GM10266 (cell line): ENCODE results near the gene NOS1.

Experiments
- DNase-seq: peaks from one replicate; pipeline ENCODE4 v3.0.0; 2012; ENCODE audit errors: extremely low spot score
- TF ChIP-seq, protein P1 (sequence below): IDR thresholded peaks from 2 replicates; pipeline ENCODE4 v1.5.1; 2012; ENCODE audit warnings: mild to moderate bottlenecking, low read depth; ENCODE audit not compliant: control insufficient read depth, insufficient read depth; ENCODE audit errors: missing control alignments

The NOS1 gene

DNA sequence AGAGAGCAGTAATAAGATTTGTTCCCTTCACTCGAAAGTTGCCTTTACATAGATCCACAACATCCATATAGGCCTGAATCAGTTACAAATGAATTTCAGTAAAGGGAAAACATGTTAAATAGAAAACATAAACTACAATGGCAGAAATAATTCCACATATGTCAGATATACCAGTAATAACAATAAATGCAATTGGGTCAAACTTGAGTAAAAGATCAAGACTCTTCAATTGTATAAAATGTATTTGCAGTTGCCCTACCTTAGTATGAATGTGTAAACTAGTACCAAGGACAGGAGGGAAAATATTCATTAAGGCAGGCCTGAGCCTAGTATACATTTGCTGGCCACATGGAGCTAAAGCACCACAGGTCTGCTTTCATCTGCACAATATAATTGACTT is 17.6 kb downstream of the NOS1 start:
- TF ChIP-seq, protein P1, sequence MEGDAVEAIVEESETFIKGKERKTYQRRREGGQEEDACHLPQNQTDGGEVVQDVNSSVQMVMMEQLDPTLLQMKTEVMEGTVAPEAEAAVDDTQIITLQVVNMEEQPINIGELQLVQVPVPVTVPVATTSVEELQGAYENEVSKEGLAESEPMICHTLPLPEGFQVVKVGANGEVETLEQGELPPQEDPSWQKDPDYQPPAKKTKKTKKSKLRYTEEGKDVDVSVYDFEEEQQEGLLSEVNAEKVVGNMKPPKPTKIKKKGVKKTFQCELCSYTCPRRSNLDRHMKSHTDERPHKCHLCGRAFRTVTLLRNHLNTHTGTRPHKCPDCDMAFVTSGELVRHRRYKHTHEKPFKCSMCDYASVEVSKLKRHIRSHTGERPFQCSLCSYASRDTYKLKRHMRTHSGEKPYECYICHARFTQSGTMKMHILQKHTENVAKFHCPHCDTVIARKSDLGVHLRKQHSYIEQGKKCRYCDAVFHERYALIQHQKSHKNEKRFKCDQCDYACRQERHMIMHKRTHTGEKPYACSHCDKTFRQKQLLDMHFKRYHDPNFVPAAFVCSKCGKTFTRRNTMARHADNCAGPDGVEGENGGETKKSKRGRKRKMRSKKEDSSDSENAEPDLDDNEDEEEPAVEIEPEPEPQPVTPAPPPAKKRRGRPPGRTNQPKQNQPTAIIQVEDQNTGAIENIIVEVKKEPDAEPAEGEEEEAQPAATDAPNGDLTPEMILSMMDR, result no peak
- no peak for DNase-seq

DNA sequence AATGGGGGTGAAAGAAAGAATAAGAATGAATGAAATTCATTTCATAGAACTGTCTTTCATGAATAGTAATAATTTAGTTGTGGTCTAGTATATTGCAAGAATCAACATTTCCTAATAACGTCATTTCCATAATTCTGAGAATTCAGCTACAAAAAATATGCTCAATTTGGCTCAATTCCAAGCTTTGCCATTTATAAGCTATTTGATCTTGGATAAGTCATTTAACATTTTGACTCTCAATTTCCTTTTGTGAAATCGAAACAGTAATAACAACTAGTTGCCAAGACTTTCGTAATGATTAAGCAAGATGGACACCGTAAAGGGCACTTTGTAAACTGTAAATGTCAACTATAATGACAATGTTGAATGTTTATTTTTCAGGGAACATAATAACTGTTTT is 18.1 kb downstream of the NOS1 start:
- no peak for DNase-seq
- TF ChIP-seq, protein P1, result no peak

DNA sequence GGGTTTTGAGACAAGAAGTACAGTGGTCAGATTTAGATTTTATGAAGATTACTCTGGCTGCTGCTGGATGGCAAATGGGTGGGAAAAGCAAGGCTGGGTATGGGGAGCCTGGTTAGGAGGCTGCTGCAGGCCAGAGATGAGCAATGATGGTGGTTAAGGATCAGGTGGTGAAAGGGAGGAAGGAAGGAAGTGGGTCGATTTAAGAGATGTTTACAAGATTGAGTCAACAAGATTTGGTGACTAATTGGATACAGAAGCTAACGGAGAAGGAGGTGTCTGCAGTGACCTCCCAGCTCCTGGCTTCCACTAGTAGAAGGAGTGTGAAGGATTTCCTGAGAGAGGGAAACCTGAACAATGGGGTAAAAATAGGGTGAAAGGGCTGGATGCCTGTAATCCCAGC is 18.7 kb downstream of the NOS1 start:
- DNase-seq, result no peak
- TF ChIP-seq, protein P1, result no peak

DNA sequence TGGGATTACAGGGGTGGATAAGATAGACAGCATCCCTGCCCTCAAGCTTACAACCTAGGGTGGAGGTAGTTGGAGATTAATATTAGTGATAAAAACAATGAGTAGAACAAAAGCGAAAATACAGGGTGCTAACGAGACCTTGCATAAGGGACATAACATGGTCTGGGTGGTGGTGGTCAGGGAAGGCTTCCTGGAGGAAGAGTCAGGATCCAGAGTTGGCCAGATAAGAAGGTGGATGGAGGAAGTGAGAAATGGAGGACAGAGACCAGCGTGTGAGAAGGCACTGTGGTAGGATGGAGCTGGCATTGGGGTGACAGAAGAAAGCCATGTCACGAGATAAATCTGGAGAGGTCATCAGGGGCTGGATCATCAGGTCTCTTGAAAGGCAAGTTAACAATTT is 19.2 kb downstream of the NOS1 start:
- TF ChIP-seq, protein P1, result no peak

DNA sequence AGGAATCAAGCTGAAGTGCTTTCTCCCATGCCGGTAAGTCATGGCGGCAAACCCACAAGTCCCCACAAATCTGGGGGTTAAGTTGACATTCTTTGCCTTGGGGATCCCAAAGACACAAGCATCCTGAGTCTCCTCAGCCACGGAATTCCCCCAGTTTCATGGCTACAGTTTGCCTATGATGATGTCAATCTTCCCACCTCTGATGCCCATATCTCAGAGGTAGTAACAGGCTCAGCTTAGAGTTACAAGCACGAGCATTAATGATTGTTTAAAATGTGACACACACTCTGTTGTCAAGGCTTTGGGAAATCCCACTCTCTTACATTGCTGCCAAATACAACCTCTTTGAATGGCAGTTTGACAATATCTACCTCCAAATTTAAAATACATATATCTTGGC is 22.3 kb downstream of the NOS1 start:
- DNase-seq, result no peak
- TF ChIP-seq, protein P1, result no peak

More for the DNA sequence above, 19.2 kb downstream of the NOS1 start:
- DNase-seq, result no peak

DNA sequence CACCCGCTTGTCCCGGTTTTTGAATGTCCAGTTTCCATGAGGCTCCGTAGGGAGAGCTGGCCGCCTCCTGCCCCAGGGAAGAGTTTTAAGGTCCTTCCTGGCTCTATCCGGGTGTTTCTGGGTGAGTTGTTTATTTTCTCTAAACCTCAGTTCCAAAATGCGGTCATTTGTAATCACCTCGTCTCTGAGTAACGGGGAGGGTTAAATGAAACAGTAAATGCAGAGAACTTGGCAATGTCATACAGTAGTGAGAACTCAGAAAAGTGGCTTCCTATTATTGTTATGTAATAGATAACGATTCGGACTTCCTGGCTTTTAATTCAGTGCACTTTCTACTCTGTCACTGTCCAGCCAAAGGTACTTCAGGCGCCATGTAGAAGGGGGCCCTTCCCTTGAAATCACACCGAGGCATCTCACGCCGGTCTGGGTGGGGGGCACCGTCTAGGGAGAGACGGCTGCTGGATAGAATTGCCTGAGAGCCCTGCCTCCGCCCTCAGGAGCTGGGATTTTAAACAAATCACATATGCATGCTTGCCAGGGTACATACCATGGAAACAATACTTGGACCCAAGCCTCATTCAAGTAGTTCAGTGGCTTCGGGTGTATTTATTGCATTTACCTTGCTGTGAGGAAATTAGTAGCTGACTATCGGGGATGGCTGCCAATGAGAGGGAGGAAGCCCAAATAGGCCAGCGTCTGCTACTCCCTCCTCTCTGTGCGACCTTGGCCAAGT is 26.4 kb downstream of the NOS1 start:
- TF ChIP-seq, protein P1, result no peak
- no peak for DNase-seq

DNA sequence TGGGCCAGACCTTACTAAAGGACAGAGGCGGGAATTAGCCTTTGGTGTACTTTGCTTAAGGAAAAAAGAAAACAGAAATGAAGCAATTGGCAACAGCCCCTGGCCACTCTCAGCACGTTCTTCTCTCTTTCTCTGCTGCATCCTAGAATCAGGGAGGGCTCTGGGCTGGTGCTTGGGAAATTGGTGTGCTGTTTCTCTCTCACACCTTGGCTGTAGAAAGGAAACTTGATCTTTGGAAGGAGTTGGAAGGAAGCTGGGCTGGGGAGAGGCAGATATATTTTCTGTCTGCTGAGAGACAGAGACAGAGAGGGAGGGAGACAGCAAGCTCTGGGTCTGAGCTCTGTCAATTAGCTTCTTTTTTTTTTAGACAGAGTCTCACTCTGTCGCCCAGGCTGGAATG is 27.4 kb downstream of the NOS1 start:
- no peak for DNase-seq

More for the DNA sequence above, 27.4 kb downstream of the NOS1 start:
- TF ChIP-seq, protein P1, result no peak
